ENCODE data around the gene GRIP1. TPM values are rescaled to one million over a fixed set of nuclear protein-coding genes. Genes with fewer than 3 reads are reported as not detected.

The GRIP1 gene
- total and polyA plus RNA-seq, 4 donors: 0.38 to 3.4 (median 1.3) TPM

- no peaks in the 10 kb centered on the region for H3K27me3 ChIP-seq (ENCODE audit: control insufficient read depth in 1 of 2, insufficient read depth in 2 of 2, low read length in 1 of 2)
- ATAC-seq (ENCODE audit: low FRiP score) (no peak), DNase-seq (no peak)
- no peak overlapping the region for H3K4me3 ChIP-seq (ENCODE audit: low read length in 2 of 2)
- no peaks in the 10 kb centered on the region for H3K36me3 ChIP-seq (ENCODE audit: control insufficient read depth in 1 of 2, insufficient read depth in 2 of 2, low read length in 1 of 2)
- no peaks in the 10 kb centered on the region for H3K4me1 ChIP-seq (ENCODE audit: control insufficient read depth in 1 of 2, insufficient read depth in 2 of 2, low read length in 2 of 2)
- no peak overlapping the region for H3K27ac ChIP-seq (ENCODE audit: low read depth in 1 of 2, low read length in 2 of 2)
- WGBS, 2 donors: 69 to 91% methylated on average over 1 of the region's 1 CpG
- intact Hi-C loops (cut with DNase I): no loop called here
- no peaks in the 10 kb centered on the region for H3K9me3 ChIP-seq (ENCODE audit: control insufficient read depth, low read length)
Observed at GRCh38 chr12:66438601-66439000, 240.3 kb downstream of the GRIP1 start.

- 44 to 46% methylated on average over 4 of the region's 4 CpGs for WGBS, 2 donors
- DNase-seq: no peak
- H3K27ac ChIP-seq (ENCODE audit: low read depth in 1 of 2, low read length in 2 of 2): no peak overlapping the region
- H3K36me3 ChIP-seq (ENCODE audit: control insufficient read depth in 1 of 2, insufficient read depth in 2 of 2, low read length in 1 of 2): no peaks in the 10 kb centered on the region
- intact Hi-C loops (cut with DNase I): no loop called here
- no peaks in the 10 kb centered on the region for H3K9me3 ChIP-seq (ENCODE audit: control insufficient read depth, low read length)
- H3K27me3 ChIP-seq (ENCODE audit: control insufficient read depth in 1 of 2, insufficient read depth in 2 of 2, low read length in 1 of 2): peaks cover 0 to 1% of the 10 kb centered on the region in 2 donors
- no peaks in the 10 kb centered on the region for H3K4me1 ChIP-seq (ENCODE audit: control insufficient read depth in 1 of 2, insufficient read depth in 2 of 2, low read length in 2 of 2)
- H3K4me3 ChIP-seq (ENCODE audit: low read length in 2 of 2): no peak overlapping the region
- no peak for ATAC-seq (ENCODE audit: low FRiP score)
Observed at GRCh38 chr12:66430106-66430505, 248.8 kb downstream of the GRIP1 start.

GRCh38 chr12:66428870-66429269 is 250.0 kb downstream of the GRIP1 start:
- Histone ChIP-seq H3K4me3 (ENCODE audit: low read length in 2 of 2) (no peak overlapping the region), H3K27ac (ENCODE audit: low read depth in 1 of 2, low read length in 2 of 2) (no peak overlapping the region), H3K36me3 (ENCODE audit: control insufficient read depth in 1 of 2, insufficient read depth in 2 of 2, low read length in 1 of 2) (no peaks in the 10 kb centered on the region), H3K9me3 (ENCODE audit: control insufficient read depth, low read length) (no peaks in the 10 kb centered on the region), H3K4me1 (ENCODE audit: control insufficient read depth in 1 of 2, insufficient read depth in 2 of 2, low read length in 2 of 2) (no peaks in the 10 kb centered on the region), H3K27me3 (ENCODE audit: control insufficient read depth in 1 of 2, insufficient read depth in 2 of 2, low read length in 1 of 2) (peaks cover 0 to 1% of the 10 kb centered on the region in 2 donors)
- DNase-seq (no peak), ATAC-seq (ENCODE audit: low FRiP score) (no peak)
- intact Hi-C loops (cut with DNase I): no loop called here
- 82 to 84% methylated on average over 5 of the region's 5 CpGs for WGBS, 2 donors

- intact Hi-C loops (cut with DNase I): no loop called here
- H3K27ac ChIP-seq (ENCODE audit: low read depth in 1 of 2, low read length in 2 of 2): no peak overlapping the region
- peaks cover 0 to 1% of the 10 kb centered on the region in 2 donors for H3K27me3 ChIP-seq (ENCODE audit: control insufficient read depth in 1 of 2, insufficient read depth in 2 of 2, low read length in 1 of 2)
- no peaks in the 10 kb centered on the region for H3K36me3 ChIP-seq (ENCODE audit: control insufficient read depth in 1 of 2, insufficient read depth in 2 of 2, low read length in 1 of 2)
- DNase-seq: no peak
- H3K4me3 ChIP-seq (ENCODE audit: low read length in 2 of 2): no peak overlapping the region
- no peaks in the 10 kb centered on the region for H3K9me3 ChIP-seq (ENCODE audit: control insufficient read depth, low read length)
- no peak for ATAC-seq (ENCODE audit: low FRiP score)
- H3K4me1 ChIP-seq (ENCODE audit: control insufficient read depth in 1 of 2, insufficient read depth in 2 of 2, low read length in 2 of 2): no peaks in the 10 kb centered on the region
Observed at GRCh38 chr12:66428261-66428660, 250.6 kb downstream of the GRIP1 start.

GRCh38 chr12:66426696-66427095 is 252.2 kb downstream of the GRIP1 start:
- Histone ChIP-seq H3K9me3 (ENCODE audit: control insufficient read depth, low read length) (no peaks in the 10 kb centered on the region), H3K36me3 (ENCODE audit: control insufficient read depth in 1 of 2, insufficient read depth in 2 of 2, low read length in 1 of 2) (no peaks in the 10 kb centered on the region), H3K27ac (ENCODE audit: low read depth in 1 of 2, low read length in 2 of 2) (no peak overlapping the region), H3K27me3 (ENCODE audit: control insufficient read depth in 1 of 2, insufficient read depth in 2 of 2, low read length in 1 of 2) (peaks cover 0 to 1% of the 10 kb centered on the region in 2 donors), H3K4me3 (ENCODE audit: low read length in 2 of 2) (no peak overlapping the region), H3K4me1 (ENCODE audit: control insufficient read depth in 1 of 2, insufficient read depth in 2 of 2, low read length in 2 of 2) (no peaks in the 10 kb centered on the region)
- 68 to 73% methylated on average over 2 of the region's 2 CpGs for WGBS, 2 donors
- ATAC-seq (ENCODE audit: low FRiP score) (no peak), DNase-seq (no peak)
- intact Hi-C loops (cut with DNase I): no loop called here

- intact Hi-C loops (cut with DNase I): no loop called here
- no peak overlapping the region for H3K27ac ChIP-seq (ENCODE audit: low read depth in 1 of 2, low read length in 2 of 2)
- WGBS, 2 donors: 46 to 52% methylated on average over 2 of the region's 2 CpGs
- no peak for ATAC-seq (ENCODE audit: low FRiP score)
- no peaks in the 10 kb centered on the region for H3K36me3 ChIP-seq (ENCODE audit: control insufficient read depth in 1 of 2, insufficient read depth in 2 of 2, low read length in 1 of 2)
- no peaks in the 10 kb centered on the region for H3K9me3 ChIP-seq (ENCODE audit: control insufficient read depth, low read length)
- no peaks in the 10 kb centered on the region for H3K4me1 ChIP-seq (ENCODE audit: control insufficient read depth in 1 of 2, insufficient read depth in 2 of 2, low read length in 2 of 2)
- H3K27me3 ChIP-seq (ENCODE audit: control insufficient read depth in 1 of 2, insufficient read depth in 2 of 2, low read length in 1 of 2): peaks cover 0 to 1% of the 10 kb centered on the region in 2 donors
- no peak for DNase-seq
- H3K4me3 ChIP-seq (ENCODE audit: low read length in 2 of 2): no peak overlapping the region
Observed at GRCh38 chr12:66423266-66423665, 255.6 kb downstream of the GRIP1 start.

GRCh38 chr12:66418908-66419307 is 260.0 kb downstream of the GRIP1 start:
- DNase-seq: no peak
- H3K36me3 ChIP-seq (ENCODE audit: control insufficient read depth in 1 of 2, insufficient read depth in 2 of 2, low read length in 1 of 2): no peaks in the 10 kb centered on the region
- no peaks in the 10 kb centered on the region for H3K4me1 ChIP-seq (ENCODE audit: control insufficient read depth in 1 of 2, insufficient read depth in 2 of 2, low read length in 2 of 2)
- no peak overlapping the region for H3K27ac ChIP-seq (ENCODE audit: low read depth in 1 of 2, low read length in 2 of 2)
- no peaks in the 10 kb centered on the region for H3K9me3 ChIP-seq (ENCODE audit: control insufficient read depth, low read length)
- intact Hi-C loops (cut with DNase I): no loop called here
- H3K27me3 ChIP-seq (ENCODE audit: control insufficient read depth in 1 of 2, insufficient read depth in 2 of 2, low read length in 1 of 2): no peaks in the 10 kb centered on the region
- 45 to 58% methylated on average over 1 of the region's 1 CpG for WGBS, 2 donors
- ATAC-seq (ENCODE audit: low FRiP score): no peak
- no peak overlapping the region for H3K4me3 ChIP-seq (ENCODE audit: low read length in 2 of 2)

GRCh38 chr12:66417217-66417616 is 261.7 kb downstream of the GRIP1 start:
- intact Hi-C loops (cut with DNase I): no loop called here

GRCh38 chr12:66409195-66409871 is 269.5 kb downstream of the GRIP1 start:
- intact Hi-C loops (cut with DNase I): loop anchor here in 1 of 2 donors (5.0 kb wide), 1 partner anchor 137 kb away; no protein-coding TSS in a partner anchor
- Histone ChIP-seq H3K36me3 (ENCODE audit: control insufficient read depth in 1 of 2, insufficient read depth in 2 of 2, low read length in 1 of 2) (no peaks in the 10 kb centered on the region), H3K9me3 (ENCODE audit: control insufficient read depth, low read length) (no peaks in the 10 kb centered on the region), H3K27ac (ENCODE audit: low read depth in 1 of 2, low read length in 2 of 2) (no peak overlapping the region), H3K4me1 (ENCODE audit: control insufficient read depth in 1 of 2, insufficient read depth in 2 of 2, low read length in 2 of 2) (no peaks in the 10 kb centered on the region), H3K27me3 (ENCODE audit: control insufficient read depth in 1 of 2, insufficient read depth in 2 of 2, low read length in 1 of 2) (no peaks in the 10 kb centered on the region), H3K4me3 (ENCODE audit: low read length in 2 of 2) (no peak overlapping the region)
- DNase-seq (no peak), ATAC-seq (ENCODE audit: low FRiP score) (no peak)
- WGBS, 2 donors: 74 to 85% methylated on average over 4 of the region's 4 CpGs

More at GRCh38 chr12:66417217-66417616, 261.7 kb downstream of the GRIP1 start:
- H3K4me1 ChIP-seq (ENCODE audit: control insufficient read depth in 1 of 2, insufficient read depth in 2 of 2, low read length in 2 of 2): no peaks in the 10 kb centered on the region
- H3K9me3 ChIP-seq (ENCODE audit: control insufficient read depth, low read length): no peaks in the 10 kb centered on the region
- no peak overlapping the region for H3K27ac ChIP-seq (ENCODE audit: low read depth in 1 of 2, low read length in 2 of 2)
- H3K36me3 ChIP-seq (ENCODE audit: control insufficient read depth in 1 of 2, insufficient read depth in 2 of 2, low read length in 1 of 2): no peaks in the 10 kb centered on the region
- 96 to 99% methylated on average over 1 of the region's 1 CpG for WGBS, 2 donors
- H3K27me3 ChIP-seq (ENCODE audit: control insufficient read depth in 1 of 2, insufficient read depth in 2 of 2, low read length in 1 of 2): no peaks in the 10 kb centered on the region
- no peak overlapping the region for H3K4me3 ChIP-seq (ENCODE audit: low read length in 2 of 2)
- DNase-seq (no peak), ATAC-seq (ENCODE audit: low FRiP score) (no peak)
